SIG-M5 (cell line): ENCODE measurements around the gene SNX3.

Experiments used
- DNase-seq: peaks from one replicate; lab custom pipeline; 2025; lab: John Stamatoyannopoulos, UW

Gene SNX3

GRCh38 chr6:108203189-108204112 is 57.4 kb downstream of the SNX3 start:
- no peak for DNase-seq

GRCh38 chr6:108200631-108201030 is 60.2 kb downstream of the SNX3 start:
- no peak for DNase-seq

- no peak for DNase-seq
These were observed 60.7 kb downstream of the SNX3 start for GRCh38 chr6:108200186-108200585.

- no peak for DNase-seq
These were observed 61.9 kb downstream of the SNX3 start for GRCh38 chr6:108198761-108199498.

GRCh38 chr6:108195209-108195608 is 65.6 kb downstream of the SNX3 start:
- DNase-seq = no peak

GRCh38 chr6:108194503-108194902 is 66.3 kb downstream of the SNX3 start:
- DNase-seq = no peak

- DNase-seq = no peak
These were observed 67.0 kb downstream of the SNX3 start for GRCh38 chr6:108193835-108194234.

GRCh38 chr6:108193131-108193530 is 67.7 kb downstream of the SNX3 start:
- DNase-seq = no peak

GRCh38 chr6:108187519-108187918 is 73.3 kb downstream of the SNX3 start:
- DNase-seq = no peak

GRCh38 chr6:108186226-108186625 is 74.6 kb downstream of the SNX3 start:
- no peak for DNase-seq

GRCh38 chr6:108180776-108181175 is 80.1 kb downstream of the SNX3 start:
- DNase-seq = no peak

GRCh38 chr6:108180266-108180665 is 80.6 kb downstream of the SNX3 start:
- no peak for DNase-seq

GRCh38 chr6:108179741-108180140 is 81.1 kb downstream of the SNX3 start:
- no peak for DNase-seq

- DNase-seq = no peak
These were observed 84.4 kb downstream of the SNX3 start for GRCh38 chr6:108176281-108177089.

- DNase-seq = no peak
These were observed 85.1 kb downstream of the SNX3 start for GRCh38 chr6:108175592-108176279.

GRCh38 chr6:108175176-108175591 is 85.7 kb downstream of the SNX3 start:
- no peak for DNase-seq

GRCh38 chr6:108174371-108175175 is 86.3 kb downstream of the SNX3 start:
- no peak for DNase-seq

GRCh38 chr6:108171918-108172516 is 88.8 kb downstream of the SNX3 start:
- DNase-seq = no peak

GRCh38 chr6:108171291-108171917 is 89.4 kb downstream of the SNX3 start:
- no peak for DNase-seq
